Measurements from ENCODE around the gene ICAM3. TPM values are rescaled to one million over a fixed set of nuclear protein-coding genes. Genes with fewer than 3 reads are reported as not detected.
A peak's percentile ranks its signal among the peaks of the same experiment; 100 is the strongest.
"Not testable (repeated sequence)": the region's sequence is repeated elsewhere in the genome, so short reads cannot be mapped to it uniquely, and the experiment has no call there.

Gene ICAM3
- total RNA-seq, 1 donor from 2014 or later, result 8.7 TPM

DNA sequence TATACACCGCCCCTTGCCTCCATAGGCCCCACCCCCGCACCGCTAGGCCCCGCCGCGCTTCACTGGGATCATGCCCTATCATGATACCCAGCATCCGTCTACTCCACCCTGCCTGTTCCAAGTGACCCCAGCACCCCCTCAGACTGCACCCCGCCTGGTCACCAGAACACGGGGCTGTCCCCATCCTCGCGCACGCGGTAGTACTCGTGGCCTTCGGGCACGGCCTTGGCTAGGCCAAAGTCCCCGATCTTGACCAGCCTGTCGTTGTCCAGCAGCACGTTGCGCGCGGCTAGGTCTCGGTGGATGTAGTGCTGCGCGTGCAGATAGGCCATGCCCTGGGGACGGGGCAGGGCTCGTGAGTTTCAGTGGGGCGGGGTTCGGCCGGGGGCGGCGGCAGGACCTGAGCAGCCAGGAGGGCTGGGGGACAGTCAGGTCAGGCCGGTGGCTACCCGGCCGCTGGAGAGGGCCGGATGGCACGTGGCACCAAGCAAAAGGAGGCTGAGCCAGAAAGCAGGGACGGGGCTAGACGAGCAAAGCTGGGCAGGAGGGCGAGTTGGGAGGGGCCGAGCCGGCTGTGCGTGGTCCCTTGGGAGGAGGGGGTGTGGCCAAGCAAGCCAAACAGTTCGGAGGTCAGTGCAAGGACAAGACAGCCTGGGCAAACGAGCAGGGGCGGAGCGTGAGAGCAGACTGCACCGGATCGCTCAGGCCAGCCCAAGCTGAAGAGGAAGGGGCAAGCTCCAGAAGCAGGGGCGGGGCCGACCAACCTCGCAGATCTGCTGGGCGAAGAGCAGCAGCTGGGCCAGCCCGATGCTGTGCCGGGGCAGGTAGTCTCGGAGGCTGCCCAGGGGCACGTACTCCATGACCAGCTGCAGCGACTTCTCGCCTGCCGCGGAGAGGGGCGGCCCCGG, 13.6 kb upstream of the ICAM3 start:
- peak; percentile 63 for DNase-seq (ENCODE audit: low spot score)

DNA sequence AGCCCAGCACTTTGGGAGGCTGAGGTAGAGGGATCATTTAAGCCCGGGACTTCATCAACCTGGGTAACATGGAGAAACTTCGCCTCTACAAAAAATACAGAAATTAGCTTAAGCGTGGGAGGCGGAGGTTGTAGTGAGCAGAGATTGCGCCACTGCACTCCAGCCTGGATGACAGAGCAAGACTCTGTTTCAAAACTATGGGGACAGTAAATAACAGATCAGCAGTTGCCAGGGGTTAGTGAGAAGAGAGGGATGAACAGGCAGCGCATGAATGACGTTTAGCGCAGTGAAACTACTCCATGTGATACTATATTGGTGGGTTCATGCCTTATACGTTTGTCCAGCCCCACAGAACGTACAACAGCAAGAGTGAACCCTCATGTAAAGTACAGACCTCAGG, 7.1 kb upstream of the ICAM3 start:
- no peak for DNase-seq (ENCODE audit: low spot score)

DNA sequence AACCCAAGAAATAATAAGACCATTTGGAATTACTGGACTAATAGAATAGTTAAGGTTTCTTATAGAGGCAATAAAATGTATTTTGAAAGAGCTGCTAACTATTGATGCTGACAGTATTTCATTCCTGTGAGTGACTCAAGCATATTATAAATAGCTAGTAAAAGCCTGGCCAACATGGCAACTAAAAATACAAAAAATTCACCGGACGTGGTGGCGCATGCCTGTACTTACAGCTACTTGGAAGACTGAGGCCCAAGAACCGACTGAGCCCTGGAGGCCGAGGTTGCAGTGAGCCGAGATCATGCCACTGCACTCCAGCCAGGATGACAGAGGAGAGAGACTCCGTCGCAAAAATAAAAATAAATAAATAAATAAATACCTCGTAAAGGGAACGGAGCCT, 5.4 kb upstream of the ICAM3 start:
- no peak for DNase-seq (ENCODE audit: low spot score)

DNA sequence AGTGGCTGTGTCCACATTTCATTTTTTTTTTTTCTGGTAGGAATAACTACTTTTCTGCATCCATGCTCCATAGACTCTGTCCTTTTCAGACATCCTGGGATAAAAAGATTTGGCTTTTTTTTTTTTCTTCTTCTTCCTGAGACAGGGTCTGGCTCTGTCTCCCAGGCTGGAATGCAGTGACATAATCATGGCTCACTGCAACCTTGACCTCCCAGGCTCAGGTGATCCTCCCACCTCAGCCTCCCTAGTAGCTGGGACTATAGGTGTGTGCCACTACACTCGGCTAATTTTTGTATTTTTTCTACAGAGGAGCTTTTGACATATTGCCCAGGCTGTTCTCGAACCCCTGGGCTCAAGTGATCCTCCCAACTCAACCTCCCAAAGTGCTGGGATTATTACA, 4.1 kb upstream of the ICAM3 start:
- DNase-seq (ENCODE audit: low spot score), result no peak

DNA sequence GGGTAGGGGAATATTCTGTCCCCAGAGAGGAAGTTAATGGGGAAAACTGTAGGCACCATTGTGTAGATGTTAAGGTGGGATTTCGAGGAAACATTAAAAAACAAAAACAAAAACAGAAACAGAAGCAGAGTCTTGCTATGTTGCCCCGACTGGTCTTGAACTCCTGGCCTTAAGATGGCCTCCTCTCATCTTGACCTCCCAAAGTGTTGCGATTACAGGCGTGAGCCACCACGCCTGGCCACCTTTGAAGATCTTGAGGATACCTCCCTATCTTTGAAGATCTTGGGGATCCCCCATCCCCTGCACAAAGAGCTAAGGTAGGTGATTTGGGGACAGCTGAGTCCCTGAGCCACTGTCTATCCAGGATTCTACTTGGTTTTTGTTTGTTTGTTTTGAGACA, 553 bp upstream of the ICAM3 start:
- no peak for DNase-seq (ENCODE audit: low spot score)

DNA sequence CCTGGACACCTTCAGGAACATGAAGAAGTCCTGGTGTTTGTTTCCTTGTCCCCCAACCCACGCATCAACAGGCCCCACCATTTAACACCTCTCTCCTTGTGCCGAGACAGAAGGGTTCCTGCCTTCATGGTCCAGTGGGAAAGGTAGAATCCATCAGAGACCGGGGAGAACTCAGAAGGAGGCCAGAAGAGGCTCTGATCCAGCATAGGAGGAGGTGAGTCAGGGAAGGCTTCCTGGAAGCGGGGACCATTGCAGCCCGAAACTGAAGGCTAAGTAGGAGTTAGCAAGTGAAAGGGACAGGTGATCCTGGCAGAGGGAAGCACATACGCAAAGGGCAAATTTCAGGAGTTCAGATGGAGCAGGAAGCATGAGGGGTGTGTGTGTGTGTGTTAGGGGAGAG, 484 bp downstream of the ICAM3 start:
- DNase-seq (ENCODE audit: low spot score), result no peak

DNA sequence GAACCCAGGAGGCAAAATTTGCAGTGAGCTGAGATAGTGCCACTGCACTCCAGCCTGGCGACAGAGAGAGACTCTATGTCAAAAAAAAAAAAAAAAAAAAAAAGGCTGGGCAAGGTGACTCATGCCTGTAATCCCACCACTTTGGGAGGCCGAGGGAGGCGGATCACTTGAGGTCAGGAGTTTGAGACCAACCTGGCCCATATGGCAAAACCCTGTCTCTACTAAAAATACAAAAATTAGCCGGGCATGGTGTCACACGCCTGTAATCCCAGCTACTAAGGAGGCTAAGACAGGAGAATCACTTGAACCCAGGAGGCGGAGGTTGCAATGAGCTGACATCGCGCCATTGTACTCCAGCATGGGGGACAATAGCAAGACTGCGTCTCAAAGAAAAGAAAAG, 2.7 kb downstream of the ICAM3 start:
- not testable (repeated sequence) for DNase-seq (ENCODE audit: low spot score)

DNA sequence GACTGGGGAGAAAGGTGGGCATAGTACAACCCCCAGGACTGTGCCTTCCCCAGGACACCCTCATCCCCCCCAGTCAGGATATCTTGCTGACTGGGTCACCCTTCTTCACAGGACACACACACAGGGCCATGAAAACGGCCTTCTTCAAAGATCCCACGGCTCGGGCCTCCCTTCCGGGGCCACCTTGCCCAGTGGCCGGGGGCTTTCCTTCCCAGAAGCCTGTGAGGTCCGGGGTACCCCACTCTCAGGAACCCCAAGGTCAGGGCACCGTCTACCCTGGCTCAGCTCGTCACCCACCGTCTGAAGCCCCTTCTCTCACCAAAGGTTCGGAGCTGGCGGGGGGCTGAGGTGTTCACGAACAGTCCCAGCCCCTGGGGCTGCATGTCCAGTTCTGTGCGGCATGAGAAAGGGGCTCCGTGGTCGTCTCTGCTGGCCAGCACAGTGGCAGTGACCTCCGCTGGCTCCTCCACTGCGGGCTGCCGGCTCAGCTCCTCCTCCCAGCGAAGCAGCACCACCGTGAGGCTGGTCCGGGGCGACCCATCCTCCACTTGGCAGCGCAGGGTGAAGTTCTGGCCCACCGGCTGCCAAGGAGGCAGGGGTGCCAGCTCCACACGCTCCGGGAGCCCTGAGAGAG, 4.0 kb downstream of the ICAM3 start:
- no peak for DNase-seq (ENCODE audit: low spot score)

DNA sequence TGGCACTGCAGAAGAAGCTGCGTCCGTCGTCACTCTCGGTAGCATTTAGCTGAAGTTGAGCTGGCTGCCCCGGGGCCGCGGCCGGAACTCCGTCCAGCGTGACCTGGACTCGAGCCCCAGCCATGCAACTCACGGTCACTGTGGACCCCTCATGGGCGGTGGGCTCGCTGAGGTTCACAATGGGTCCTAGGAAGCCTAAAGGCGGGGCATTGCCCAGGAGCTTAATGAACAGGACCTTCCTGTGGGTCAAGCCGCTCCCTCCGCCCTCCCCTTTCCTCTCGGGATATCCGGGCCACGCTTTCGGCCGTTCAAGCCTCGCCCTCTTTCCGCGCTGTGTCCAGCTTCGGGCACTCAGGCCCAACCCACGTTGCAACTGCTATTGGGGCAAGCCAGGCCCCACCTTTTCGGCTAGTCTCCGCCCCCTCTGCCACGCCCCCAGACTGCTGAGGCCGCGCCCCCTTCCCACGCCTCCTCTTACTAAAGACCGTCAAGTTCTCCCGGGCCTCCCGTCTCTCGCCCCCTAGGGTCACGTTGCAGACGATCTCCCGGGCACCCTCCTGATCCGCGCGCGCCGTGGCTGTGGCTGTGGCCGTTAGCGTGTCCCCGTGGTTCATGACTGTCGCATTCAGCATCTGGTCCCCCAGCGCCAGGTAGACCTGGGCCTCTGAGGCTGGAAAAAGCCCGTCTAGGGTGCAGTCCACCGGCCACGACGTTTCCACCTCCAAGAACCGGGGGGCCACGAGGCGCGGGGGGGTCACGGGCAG, 4.7 kb downstream of the ICAM3 start:
- DNase-seq (ENCODE audit: low spot score), result peak; percentile 95

DNA sequence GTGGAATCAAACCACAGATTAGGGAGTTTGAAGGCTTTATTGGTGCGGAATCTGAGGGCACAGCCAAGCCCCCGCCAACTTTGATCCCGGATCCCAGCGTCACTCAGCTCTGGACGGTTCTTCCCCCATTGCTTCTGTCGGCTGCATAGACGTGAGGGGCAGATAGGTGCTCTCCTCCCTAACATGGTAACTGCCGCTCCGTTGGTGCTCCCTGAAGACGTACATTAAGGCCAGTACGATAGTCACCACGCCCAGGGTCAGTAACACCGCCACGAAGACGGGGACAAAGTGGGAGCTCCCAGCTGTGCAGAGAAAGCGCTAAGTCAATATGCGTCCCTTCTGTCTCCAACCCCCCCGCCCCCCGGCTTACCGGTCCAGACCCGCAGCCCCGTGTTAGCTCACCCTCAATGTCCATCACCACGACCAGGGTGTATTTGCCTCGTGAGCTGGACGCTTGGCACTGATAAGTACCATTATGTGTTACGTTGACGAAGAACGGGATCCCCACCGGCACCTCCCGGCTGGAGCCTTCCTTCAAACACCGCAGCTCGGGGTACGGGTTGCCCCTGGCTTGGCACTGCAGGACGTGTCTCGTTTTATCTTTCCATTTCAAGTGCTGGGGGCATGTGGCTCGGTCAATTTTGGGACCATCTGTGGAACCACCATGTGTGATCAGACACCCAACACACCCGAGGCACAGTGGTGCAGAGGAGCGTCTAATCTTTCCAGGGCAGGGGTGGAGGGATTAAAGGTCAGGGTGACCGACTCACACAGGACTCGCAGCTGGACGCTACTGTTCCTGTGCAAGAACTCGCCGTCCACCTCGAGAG, 5.5 kb downstream of the ICAM3 start:
- no peak for DNase-seq (ENCODE audit: low spot score)

DNA sequence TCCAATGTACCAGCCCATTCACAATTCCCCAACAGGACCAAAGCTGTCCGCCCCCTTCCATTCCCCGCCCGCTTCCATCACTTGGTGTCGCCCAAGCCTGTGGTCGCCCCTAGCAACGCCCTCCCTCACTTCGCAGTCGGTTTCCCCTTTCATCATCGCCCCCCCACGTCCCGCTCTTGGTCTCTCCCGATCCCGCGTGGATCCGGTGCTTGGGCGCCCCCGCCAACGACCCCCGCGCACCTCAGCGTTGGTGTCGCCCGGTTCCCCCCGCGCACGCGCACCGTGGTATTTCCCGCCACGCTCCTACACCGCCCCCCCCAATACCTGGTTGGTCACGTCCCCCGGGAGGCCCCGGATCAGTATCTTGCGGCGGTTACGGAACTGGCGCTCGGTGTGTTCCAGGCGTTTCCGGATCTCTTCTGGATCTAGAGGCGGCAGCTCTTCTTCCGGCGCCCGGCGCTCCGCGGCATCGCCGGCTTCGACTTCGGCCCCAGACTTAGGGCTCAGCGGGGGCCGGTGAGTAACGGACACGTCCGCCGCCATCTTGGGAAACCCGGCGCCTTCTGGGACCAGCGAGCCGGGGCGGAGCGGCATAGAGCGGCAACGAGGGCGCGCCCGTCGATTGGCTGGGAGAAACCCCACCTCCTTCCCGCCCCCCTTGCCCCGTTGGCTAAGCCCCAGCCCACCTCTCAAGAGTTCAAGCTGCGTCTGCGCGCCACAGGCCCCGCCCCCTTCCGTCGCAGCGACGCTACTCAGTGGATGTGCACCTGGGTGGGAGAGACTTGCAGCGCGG, 6.3 kb downstream of the ICAM3 start, which contains the start of gene RAVER1:
Gene RAVER1, minus strand, starts transcription at position 565 of the 793 bp plus-strand sequence. Its CDS starts 22 bp downstream, at position 543.
- DNase-seq (ENCODE audit: low spot score), result peak; percentile 98

DNA sequence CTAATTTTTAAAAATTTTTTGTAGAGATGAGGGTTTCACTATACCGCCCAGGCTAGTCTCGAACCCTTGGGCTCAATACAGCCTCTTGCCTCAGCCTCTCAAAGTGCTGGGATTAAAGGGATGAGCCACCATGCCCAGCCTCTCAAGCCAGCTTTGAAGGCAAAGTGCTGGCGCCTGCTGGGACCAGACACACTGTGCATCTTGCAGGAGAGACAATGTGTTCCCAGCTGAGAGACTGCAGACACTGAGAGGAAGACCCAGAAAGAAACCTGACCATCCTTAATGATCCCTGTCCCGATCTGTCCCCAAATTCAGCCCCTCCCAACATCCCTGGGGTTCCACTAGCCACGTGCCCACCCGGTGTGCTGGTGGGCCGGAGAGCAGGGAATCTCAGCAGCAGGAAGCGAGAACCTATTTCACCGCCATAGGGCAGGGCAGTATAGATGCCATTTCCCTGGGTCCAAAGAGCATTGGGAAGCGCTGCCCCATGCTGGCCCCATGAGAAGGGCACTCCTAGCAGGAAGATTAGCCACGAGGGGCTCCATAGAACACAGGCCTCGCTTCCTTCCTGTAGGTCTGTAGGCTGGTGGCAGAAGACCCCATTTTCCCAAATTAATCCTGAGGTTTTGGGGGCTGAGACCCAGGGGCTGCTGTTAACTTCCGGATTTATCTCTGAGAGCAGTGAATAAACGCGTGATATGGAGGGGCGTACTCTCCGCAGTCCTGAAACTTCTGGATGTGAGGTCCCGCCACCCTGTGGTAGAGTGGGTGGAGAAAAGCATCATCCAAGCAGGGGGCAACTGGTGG, 7.1 kb downstream of the ICAM3 start:
- no peak for DNase-seq (ENCODE audit: low spot score)

DNA sequence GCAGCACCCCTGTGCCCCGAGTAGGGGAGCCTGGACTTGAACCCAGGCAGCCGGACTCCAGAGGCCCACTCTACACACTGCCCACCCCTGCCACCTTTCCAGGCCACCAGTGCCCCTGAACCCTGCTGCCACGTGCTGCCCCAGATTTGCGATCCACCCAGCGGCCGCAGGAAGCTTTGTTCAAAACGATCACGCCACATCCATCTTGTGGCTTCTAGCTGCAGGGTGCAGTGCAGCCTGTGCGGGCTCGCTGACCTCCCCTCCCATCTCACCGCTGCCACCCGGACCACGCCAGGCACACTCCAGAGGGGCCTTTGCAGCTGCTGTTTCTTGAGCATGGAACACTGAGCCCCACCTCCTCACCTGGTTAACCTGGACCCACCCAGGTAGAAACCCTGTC, 9.9 kb downstream of the ICAM3 start:
- no peak for DNase-seq (ENCODE audit: low spot score)

DNA sequence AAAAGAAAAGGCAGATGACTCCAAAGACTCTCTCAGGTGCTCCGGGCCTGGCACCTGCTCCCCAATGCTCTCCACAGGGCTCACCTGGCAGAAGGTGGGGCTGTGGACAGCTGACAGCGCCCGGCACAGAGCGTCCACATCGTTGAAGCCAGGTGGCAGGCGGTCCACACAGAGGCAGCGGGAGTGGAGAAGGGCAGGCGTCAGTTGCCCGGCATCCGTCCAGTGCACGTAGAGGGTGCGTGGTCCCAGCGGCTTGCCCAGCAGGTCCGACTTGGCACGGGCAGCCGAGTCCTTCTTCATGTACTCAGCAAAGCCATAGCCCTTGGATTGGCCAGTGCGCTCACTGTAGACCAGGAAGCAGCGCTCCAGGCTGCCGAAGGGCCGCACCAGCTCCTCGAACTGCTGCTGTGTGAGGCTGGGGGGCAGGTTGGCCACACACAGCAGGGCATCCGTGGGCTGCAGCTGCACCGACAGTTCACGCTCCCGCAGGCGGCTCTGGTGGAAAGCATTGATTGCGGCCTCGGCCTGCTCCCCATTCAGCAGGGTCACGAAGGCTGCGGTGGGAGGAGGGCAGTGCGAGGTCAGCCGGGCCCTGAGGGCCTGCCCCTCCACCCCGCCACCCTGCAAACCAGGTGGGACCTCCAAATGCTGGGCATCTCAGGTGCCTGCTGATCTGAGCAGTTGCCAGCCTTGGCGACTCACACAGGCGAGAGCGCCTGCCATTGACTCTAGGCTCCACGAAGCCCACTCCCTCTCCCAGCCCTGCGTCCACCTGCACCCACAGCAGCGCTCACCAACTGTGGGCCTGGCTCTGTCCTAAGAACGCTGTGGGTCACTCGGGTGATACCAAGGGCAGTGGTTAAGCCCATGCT, 10.6 kb downstream of the ICAM3 start:
- DNase-seq (ENCODE audit: low spot score), result no peak

DNA sequence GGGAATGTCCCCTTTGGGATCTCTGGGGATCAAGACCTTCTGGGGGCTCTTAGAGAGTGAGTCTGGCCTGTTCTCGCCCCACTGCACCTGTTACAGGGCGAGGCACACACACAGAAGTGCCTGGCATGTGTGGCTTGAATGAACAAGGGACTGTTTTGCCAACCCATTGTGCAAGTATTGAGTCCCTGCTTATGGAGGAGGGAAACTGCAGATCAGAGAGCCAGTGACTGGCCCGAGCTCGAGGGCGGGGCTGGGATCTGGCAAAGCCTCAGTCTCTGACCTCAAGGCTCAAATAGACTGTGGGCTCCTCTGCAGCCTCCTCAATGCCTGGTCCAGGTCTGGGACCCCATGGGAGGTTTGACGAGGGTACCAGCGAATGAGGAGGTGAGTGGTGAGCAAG, 11.6 kb downstream of the ICAM3 start:
- no peak for DNase-seq (ENCODE audit: low spot score)

DNA sequence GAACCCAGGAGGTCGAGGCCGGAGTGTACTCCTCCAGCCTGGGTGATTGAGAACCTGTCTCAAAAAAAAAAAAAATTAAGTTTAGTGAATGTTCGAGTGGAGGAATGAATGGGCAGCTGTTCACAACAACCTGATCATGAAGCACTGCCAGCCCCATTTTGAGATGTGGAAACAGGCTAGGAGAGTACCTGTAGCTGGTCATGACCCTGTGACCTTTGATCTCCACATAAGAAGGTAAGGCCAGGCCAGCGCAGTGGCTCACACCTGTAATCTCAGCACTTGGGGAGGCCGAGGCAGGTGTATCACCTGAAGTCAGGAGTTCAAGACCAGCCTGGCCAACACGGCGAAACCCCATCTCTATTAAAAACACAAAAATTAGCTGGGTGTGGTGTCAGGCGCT, 13.7 kb downstream of the ICAM3 start:
- DNase-seq (ENCODE audit: low spot score), result no peak

DNA sequence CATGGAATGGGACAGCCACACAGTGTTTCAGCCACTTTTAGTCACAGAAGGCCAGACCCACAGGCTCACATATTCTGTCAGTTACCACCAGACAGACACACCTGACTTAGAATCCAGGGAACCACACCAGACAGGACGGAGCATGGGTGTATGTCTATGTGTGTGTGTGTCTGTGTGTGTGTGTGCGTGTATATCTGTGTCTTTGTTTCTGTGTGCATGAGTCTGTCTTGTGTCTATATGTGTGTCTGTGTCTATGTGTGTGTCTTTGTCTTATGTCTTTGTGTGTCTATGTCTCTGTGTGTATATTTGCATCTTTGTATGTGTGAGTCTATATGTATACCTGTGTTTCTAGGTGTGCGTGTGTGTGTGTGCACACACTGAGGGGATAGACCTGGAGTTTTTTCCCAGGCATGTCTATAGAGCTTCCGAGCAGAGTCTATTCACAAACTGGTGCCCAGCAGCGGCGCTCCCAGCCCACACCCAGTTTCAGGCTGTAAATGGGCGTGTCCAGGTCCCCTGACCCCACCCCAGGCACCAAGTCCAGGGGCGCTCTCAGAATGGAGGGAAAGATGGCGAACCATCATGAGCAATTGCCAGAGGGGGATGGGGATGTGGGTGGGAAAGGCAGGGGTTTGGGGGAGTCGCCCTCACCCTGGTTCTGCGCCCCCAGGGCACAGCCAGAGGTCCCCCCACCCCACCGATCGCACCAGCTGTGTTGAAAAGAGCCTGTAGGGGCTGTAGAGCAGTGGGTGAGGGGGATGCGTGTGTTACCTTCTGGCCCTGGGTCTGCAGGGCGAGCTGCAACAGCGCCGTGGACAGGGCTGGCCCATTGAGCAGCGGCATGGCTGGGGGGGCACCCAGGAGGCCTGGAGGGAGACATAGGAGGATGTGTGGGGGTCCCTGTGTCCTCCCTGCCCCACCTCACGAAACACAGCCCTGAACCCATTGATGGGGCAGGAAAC, 17.3 kb downstream of the ICAM3 start:
- DNase-seq (ENCODE audit: low spot score), result no peak

DNA sequence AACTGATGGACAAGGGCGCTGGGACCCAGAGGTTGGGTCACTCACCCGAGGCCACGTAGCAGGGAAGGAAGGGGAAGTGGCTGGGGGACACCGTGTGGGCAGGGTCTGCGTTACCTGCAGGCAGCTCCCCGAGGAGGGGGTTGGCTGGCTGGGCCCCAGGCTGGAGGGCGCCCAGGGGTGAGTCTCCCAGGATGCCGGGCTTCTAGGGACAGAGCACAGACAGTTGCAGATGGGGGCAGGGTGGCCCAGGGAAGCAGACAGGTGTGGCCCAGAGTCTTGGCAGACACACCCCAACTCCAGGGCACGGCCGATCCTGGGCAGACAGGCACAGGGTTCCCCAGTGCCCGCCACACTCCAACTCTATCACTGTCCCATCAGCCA, 18.0 kb downstream of the ICAM3 start:
- no peak for DNase-seq (ENCODE audit: low spot score)
